GM21529 (cell line): ENCODE measurements around the gene SLC8B1.
"Not testable (repeated sequence)": the region's sequence is repeated elsewhere in the genome, so short reads cannot be mapped to it uniquely, and the experiment has no call there.

ENCODE experiments used
- ATAC-seq: cut with Tn5 transposase; IDR thresholded peaks from one replicate; pipeline ENCODE4 v1.9.1; 2021; ENCODE audit not compliant: unreplicated experiment

The SLC8B1 gene

GRCh38 chr12:113358381-113359132, 23.6 kb upstream of the SLC8B1 start, which contains the start of gene PLBD2:
Gene PLBD2 (plus strand): TSS chr12:113358587. CDS start chr12:113358601, 14 bp downstream.
- peak; percentile 89 for ATAC-seq

GRCh38 chr12:113354192-113354591, 19.3 kb upstream of the SLC8B1 start:
- ATAC-seq = not testable (repeated sequence)

- no peak for ATAC-seq
These were observed 16.2 kb upstream of the SLC8B1 start for GRCh38 chr12:113351089-113351488.

GRCh38 chr12:113348849-113349536, 14.1 kb upstream of the SLC8B1 start:
- ATAC-seq = no peak

GRCh38 chr12:113347892-113348291, 13.0 kb upstream of the SLC8B1 start:
- ATAC-seq = no peak

GRCh38 chr12:113347107-113347506, 12.2 kb upstream of the SLC8B1 start:
- ATAC-seq = no peak

GRCh38 chr12:113346353-113346752, 11.4 kb upstream of the SLC8B1 start:
- ATAC-seq = no peak

GRCh38 chr12:113345318-113345717, 10.4 kb upstream of the SLC8B1 start:
- no peak for ATAC-seq

GRCh38 chr12:113341535-113341934, 6.6 kb upstream of the SLC8B1 start:
- no peak for ATAC-seq

- no peak for ATAC-seq
These were observed 5.2 kb upstream of the SLC8B1 start for GRCh38 chr12:113340061-113340460.

- ATAC-seq = no peak
These were observed 4.6 kb upstream of the SLC8B1 start for GRCh38 chr12:113339540-113339939.

- ATAC-seq = peak; percentile 21
These were observed 778 bp downstream of the SLC8B1 start for GRCh38 chr12:113333877-113334785.

- no peak for ATAC-seq
These were observed 1.5 kb downstream of the SLC8B1 start for GRCh38 chr12:113333418-113333750.

GRCh38 chr12:113332688-113333417, 2.1 kb downstream of the SLC8B1 start:
- ATAC-seq = no peak

GRCh38 chr12:113330505-113330904, 4.4 kb downstream of the SLC8B1 start:
- ATAC-seq = no peak

GRCh38 chr12:113329791-113330417, 5.0 kb downstream of the SLC8B1 start:
- ATAC-seq = no peak

GRCh38 chr12:113329022-113329790, 5.7 kb downstream of the SLC8B1 start:
- no peak for ATAC-seq

- no peak for ATAC-seq
These were observed 6.5 kb downstream of the SLC8B1 start for GRCh38 chr12:113328368-113328889.

- no peak for ATAC-seq
These were observed 8.0 kb downstream of the SLC8B1 start for GRCh38 chr12:113326775-113327395.
